Measurements from ENCODE around the gene RNU6-1. TPM values are rescaled to one million over a fixed set of nuclear protein-coding genes. Genes with fewer than 3 reads are reported as not detected.

The RNU6-1 gene
- total RNA-seq, 2 donors from 2014 or later, result not detected

- Histone ChIP-seq H3K9ac (ENCODE audit: extremely low read depth, low read length, poor library complexity, severe bottlenecking) (no peak overlapping the region), H3K27ac (ENCODE audit: low read depth, low read length) (no peak overlapping the region), H3K36me3 (ENCODE audit: control insufficient read depth, insufficient read depth, low read length) (no peaks in the 10 kb centered on the region), H3K27me3 (ENCODE audit: control insufficient read depth, insufficient read depth, low read length, poor library complexity, severe bottlenecking) (peaks cover 11% of the 10 kb centered on the region), H3K4me1 (ENCODE audit: control insufficient read depth, insufficient read depth, low read length) (no peaks in the 10 kb centered on the region), H3K9me3 (ENCODE audit: control insufficient read depth, low read length) (no peaks in the 10 kb centered on the region), H3K4me3 (ENCODE audit: low read length) (no peak overlapping the region)
- no peak for TF ChIP-seq CTCF (conservative IDR thresholded peaks at IDR 0.05)
- WGBS, 2 experiments (ENCODE audit: insufficient coverage in 1 of 2, insufficient read length in 1 of 2), result 56 to 72% methylated on average over 10 of the region's 10 CpGs
- DNase-seq, result no peak
- no peak overlapping the region for H3K4me3 Mint-ChIP-seq
- H3K27me3 Mint-ChIP-seq (ENCODE audit: insufficient read depth), result peaks cover 14% of the 10 kb centered on the region
- H3K4me1 Mint-ChIP-seq, result peaks cover 7% of the 10 kb centered on the region
- H3K9me3 Mint-ChIP-seq, result no peaks in the 10 kb centered on the region
- H3K27ac Mint-ChIP-seq, result no peak overlapping the region
- no peaks in the 10 kb centered on the region for H3K36me3 Mint-ChIP-seq (ENCODE audit: low read depth)
These were observed 43.5 kb upstream of the RNU6-1 start for GRCh38 chr15:67883234-67883773.

DNA sequence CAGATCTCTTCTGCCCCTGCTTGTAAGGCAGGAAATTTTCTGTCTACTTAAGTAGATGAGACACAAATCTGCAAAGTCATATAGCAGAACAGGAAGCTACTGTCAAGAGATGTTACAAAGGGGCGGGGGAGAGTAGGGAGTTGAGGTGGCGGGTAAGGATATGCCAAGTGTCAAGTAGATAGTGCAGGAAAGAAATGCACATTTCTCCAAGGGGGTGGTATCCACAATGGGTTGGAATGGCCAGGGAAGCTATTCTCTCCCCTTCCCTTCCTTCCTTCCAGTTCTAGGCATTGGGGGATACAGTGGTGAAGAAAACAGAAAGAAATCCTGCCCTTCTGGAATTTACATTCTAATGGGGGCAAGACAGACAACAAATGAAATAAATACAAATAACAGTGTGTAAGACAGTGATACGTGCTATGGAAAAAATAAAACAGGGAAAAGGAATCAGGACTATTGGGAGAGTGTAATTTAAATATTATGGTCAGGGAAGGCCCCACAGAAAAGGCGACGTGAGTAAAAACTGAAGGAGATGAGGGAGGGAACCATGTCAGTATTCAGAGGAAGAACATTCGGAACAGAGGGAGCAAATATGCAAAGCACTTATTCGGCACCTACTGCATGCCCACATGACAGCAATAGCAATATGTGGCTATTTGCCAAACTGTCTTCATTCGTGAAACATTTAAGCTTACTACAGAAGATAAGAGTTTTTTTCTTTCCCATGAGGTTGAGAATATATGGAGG is 42.8 kb upstream of the RNU6-1 start:
- Histone ChIP-seq H3K9ac (ENCODE audit: extremely low read depth, low read length, poor library complexity, severe bottlenecking) (no peak overlapping the region), H3K4me3 (ENCODE audit: low read length) (no peak overlapping the region), H3K9me3 (ENCODE audit: control insufficient read depth, low read length) (no peaks in the 10 kb centered on the region), H3K36me3 (ENCODE audit: control insufficient read depth, insufficient read depth, low read length) (no peaks in the 10 kb centered on the region), H3K27ac (ENCODE audit: low read depth, low read length) (no peak overlapping the region), H3K27me3 (ENCODE audit: control insufficient read depth, insufficient read depth, low read length, poor library complexity, severe bottlenecking) (peaks cover 11% of the 10 kb centered on the region), H3K4me1 (ENCODE audit: control insufficient read depth, insufficient read depth, low read length) (no peaks in the 10 kb centered on the region)
- Mint-ChIP-seq H3K27me3 (ENCODE audit: insufficient read depth) (peaks cover 14% of the 10 kb centered on the region), H3K4me3 (no peak overlapping the region), H3K9me3 (no peaks in the 10 kb centered on the region), H3K27ac (no peak overlapping the region), H3K36me3 (ENCODE audit: low read depth) (no peaks in the 10 kb centered on the region), H3K4me1 (peaks cover 7% of the 10 kb centered on the region)
- WGBS, 2 experiments (ENCODE audit: insufficient coverage in 1 of 2, insufficient read length in 1 of 2), result 91 to 98% methylated on average over 6 to 7 of the region's 8 CpGs
- TF ChIP-seq CTCF (conservative IDR thresholded peaks at IDR 0.05), result no peak
- no peak for DNase-seq

GRCh38 chr15:67880651-67881182 is 40.9 kb upstream of the RNU6-1 start:
- Histone ChIP-seq H3K4me1 (ENCODE audit: control insufficient read depth, insufficient read depth, low read length) (no peaks in the 10 kb centered on the region), H3K27ac (ENCODE audit: low read depth, low read length) (no peak overlapping the region), H3K36me3 (ENCODE audit: control insufficient read depth, insufficient read depth, low read length) (no peaks in the 10 kb centered on the region), H3K9ac (ENCODE audit: extremely low read depth, low read length, poor library complexity, severe bottlenecking) (no peak overlapping the region), H3K27me3 (ENCODE audit: control insufficient read depth, insufficient read depth, low read length, poor library complexity, severe bottlenecking) (peaks cover 8% of the 10 kb centered on the region), H3K4me3 (ENCODE audit: low read length) (no peak overlapping the region), H3K9me3 (ENCODE audit: control insufficient read depth, low read length) (no peaks in the 10 kb centered on the region)
- peaks cover 7% of the 10 kb centered on the region for H3K4me1 Mint-ChIP-seq
- 91 to 100% methylated on average over 2 to 3 of the region's 3 CpGs for WGBS, 2 experiments (ENCODE audit: insufficient coverage in 1 of 2, insufficient read length in 1 of 2)
- no peak for DNase-seq
- no peak overlapping the region for H3K27ac Mint-ChIP-seq
- no peak for TF ChIP-seq CTCF (conservative IDR thresholded peaks at IDR 0.05)
- no peak overlapping the region for H3K4me3 Mint-ChIP-seq
- no peaks in the 10 kb centered on the region for H3K9me3 Mint-ChIP-seq
- peaks cover 10% of the 10 kb centered on the region for H3K27me3 Mint-ChIP-seq (ENCODE audit: insufficient read depth)
- no peaks in the 10 kb centered on the region for H3K36me3 Mint-ChIP-seq (ENCODE audit: low read depth)
